HEK293T (cell line): ENCODE results near the gene ZDHHC22.
A peak's percentile ranks its signal among the peaks of the same experiment; 100 is the strongest.
"Not testable (repeated sequence)": the region's sequence is repeated elsewhere in the genome, so short reads cannot be mapped to it uniquely, and the experiment has no call there.

Experiments
- CTCF ChIA-PET: fragments of 350-600 bp; formaldehyde crosslinking; extraction: SDS; loops from one replicate; lab custom pipeline; 2021; ENCODE audit warnings: antibody characterized with exemption, inconsistent platforms; lab: Yijun Ruan, JAX
- POLR2A ChIA-PET: fragments of 350-600 bp; formaldehyde crosslinking; extraction: SDS; loops from one replicate; lab custom pipeline; 2020; ENCODE audit warnings: antibody characterized with exemption, inconsistent platforms; lab: Yijun Ruan, JAX
- DNase-seq: peaks from one replicate; pipeline ENCODE4 v3.0.0; 2012; ENCODE audit warnings: mixed read lengths; ENCODE audit errors: extremely low spot score
- ARNT ChIP-seq: fragments of 450-650 bp; IDR thresholded peaks from 2 replicates; pipeline ENCODE4 v1.6.1; 2017; ENCODE audit warnings: mild to moderate bottlenecking
- BHLHE40 ChIP-seq: fragments of 450-650 bp; IDR thresholded peaks from 2 replicates; pipeline ENCODE4 v1.6.1; 2016; ENCODE audit warnings: mild to moderate bottlenecking, moderate library complexity, borderline replicate concordance
- CTBP1 ChIP-seq: fragments of 450-650 bp; IDR thresholded peaks from 2 replicates; pipeline ENCODE4 v1.6.1; 2016; ENCODE audit warnings: borderline replicate concordance
- ELF4 ChIP-seq: fragments of 450-650 bp; IDR thresholded peaks from 2 replicates; pipeline ENCODE4 v1.6.1; 2017; ENCODE audit warnings: antibody characterized with exemption
- FOXA1 ChIP-seq: fragments of 450-650 bp; IDR thresholded peaks from 2 replicates; pipeline ENCODE4 v1.6.1; 2016; ENCODE audit warnings: mild to moderate bottlenecking
- FOXK2 ChIP-seq: fragments of 450-650 bp; IDR thresholded peaks from 2 replicates; pipeline ENCODE4 v1.6.1; 2016; ENCODE audit warnings: mild to moderate bottlenecking
- FOXM1 ChIP-seq: fragments of 450-650 bp; IDR thresholded peaks from 2 replicates; pipeline ENCODE4 v1.6.1; 2017; ENCODE audit warnings: mild to moderate bottlenecking, borderline replicate concordance
- HDGF ChIP-seq: fragments of 450-650 bp; IDR thresholded peaks from 2 replicates; pipeline ENCODE4 v1.6.1; 2017; ENCODE audit warnings: antibody characterized with exemption, borderline replicate concordance
- L3MBTL2 ChIP-seq: fragments of 450-650 bp; conservative IDR thresholded peaks from 2 replicates; pipeline ENCODE4 v1.6.1; 2016; ENCODE audit warnings: mild to moderate bottlenecking
- LEF1 ChIP-seq: fragments of 450-650 bp; IDR thresholded peaks from 2 replicates; pipeline ENCODE4 v1.6.1; 2017; ENCODE audit warnings: mild to moderate bottlenecking, borderline replicate concordance
- NFRKB ChIP-seq: fragments of 450-650 bp; IDR thresholded peaks from 2 replicates; pipeline ENCODE4 v1.6.1; 2016; ENCODE audit warnings: mild to moderate bottlenecking, moderate library complexity
- SP1 ChIP-seq: fragments of 450-650 bp; IDR thresholded peaks from 2 replicates; pipeline ENCODE4 v1.6.1; 2017
- SUZ12 ChIP-seq: fragments of 450-650 bp; IDR thresholded peaks from 2 replicates; pipeline ENCODE4 v1.6.1; 2016; ENCODE audit warnings: mild to moderate bottlenecking
- TARDBP ChIP-seq: fragments of 450-650 bp; IDR thresholded peaks from 2 replicates; pipeline ENCODE4 v1.6.1; 2016
- ZNF384 ChIP-seq: fragments of 450-650 bp; IDR thresholded peaks from 2 replicates; pipeline ENCODE4 v1.6.1; 2016
- TF ChIP-seq, protein P1 (sequence below): fragments of 450-650 bp; IDR thresholded peaks from 2 replicates; pipeline ENCODE4 v1.6.1; 2016

ZDHHC22 gene

DNA sequence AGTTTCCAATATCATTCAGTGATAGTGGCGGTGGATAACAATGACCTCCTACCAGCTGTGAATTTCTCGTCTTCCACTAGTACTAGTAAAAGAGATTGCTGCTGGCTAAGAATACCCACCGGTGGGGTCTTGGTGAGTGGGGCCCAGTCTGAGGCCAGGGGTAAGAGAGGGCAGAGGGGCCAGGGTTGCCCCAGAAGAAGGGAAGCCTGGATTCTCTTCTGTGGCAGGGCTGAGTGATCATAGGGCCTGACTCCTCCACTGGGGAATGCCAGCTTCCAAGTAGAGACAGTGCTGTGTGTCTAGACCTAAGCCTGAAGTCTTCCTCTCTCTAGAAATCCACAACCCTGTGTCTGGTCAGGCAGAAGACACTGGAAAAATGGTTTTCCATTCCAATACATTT lies 34.3 kb upstream of the ZDHHC22 start:
- CTCF ChIA-PET: no interaction called here

DNA sequence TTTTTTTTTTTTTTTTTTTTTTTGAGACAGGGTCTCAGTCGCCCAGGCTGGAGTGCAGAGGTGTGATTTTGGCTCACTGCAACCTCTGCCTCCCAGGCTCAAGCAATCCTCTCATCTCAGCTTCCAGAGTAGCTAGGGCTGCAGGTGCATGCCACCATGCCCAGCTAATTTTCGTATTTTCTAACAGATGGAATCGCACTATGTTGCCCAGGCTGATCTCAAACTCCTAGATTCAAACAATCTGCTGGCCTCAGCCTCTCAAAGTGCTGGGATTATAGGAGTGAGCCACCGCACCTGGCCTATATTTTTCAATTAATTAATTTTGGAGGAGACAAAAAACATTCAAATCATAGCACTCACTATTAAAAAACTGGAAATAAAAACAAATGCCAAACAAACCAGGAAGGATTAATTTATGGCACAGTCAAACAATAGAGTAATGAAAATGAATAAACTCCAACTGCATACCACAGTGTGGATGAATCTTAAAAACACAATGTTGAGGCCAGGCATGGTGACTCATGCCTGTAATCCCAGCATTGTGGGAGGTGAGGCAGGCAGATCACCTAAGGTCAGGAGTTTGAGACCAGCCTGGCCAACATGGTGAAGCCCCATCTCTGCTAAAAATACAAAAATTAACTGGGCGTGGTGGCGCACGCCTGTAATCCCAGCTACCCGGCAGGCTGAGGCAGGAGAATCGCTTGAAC lies 32.5 kb upstream of the ZDHHC22 start:
- CTCF ChIA-PET: interaction anchor here (1.0 kb wide), 1 partner anchor 23 kb away, joined by 3 read pairs; no protein-coding TSS in a partner anchor
- POLR2A ChIA-PET, DNase-seq: not testable (repeated sequence)

More for the DNA sequence above, 34.3 kb upstream of the ZDHHC22 start:
- TF ChIP-seq NFRKB: no peak
- no peak for TF ChIP-seq BHLHE40
- TF ChIP-seq FOXK2: no peak
- TF ChIP-seq ARNT: no peak
- no peak for TF ChIP-seq TARDBP
- POLR2A ChIA-PET: no interaction called here
- no peak for DNase-seq

DNA sequence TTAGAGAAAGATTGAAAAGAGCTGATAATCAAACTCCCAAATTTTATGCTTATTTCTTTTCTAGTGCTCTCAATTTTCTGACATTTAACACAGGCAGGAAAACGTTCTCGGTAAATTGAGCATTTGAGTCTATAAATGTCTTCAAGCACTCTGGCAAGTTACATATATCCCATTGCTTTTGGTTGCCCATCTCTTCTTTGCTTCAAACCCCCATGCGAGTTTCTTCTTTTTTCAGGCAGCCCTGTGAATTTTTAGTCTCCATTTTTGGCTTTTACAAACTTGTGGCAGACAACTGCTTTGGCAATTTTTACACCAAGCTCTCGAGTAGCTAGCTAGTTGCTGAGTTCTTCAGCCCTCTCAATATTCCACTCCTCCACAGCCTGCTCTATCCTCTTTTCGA lies 31.3 kb upstream of the ZDHHC22 start:
- DNase-seq: no peak
- ChIA-PET CTCF (interaction anchor here (0.6 to 0.7 kb wide), 2 partner anchors 136 to 242 kb away, joined by 4 to 5 read pairs; no protein-coding TSS in a partner anchor), POLR2A (interaction anchor here (0.8 kb wide), 1 partner anchor 49 kb away, joined by 3 read pairs; no protein-coding TSS in a partner anchor)
- TF ChIP-seq HDGF (no peak), FOXK2 (no peak), ELF4 (no peak), FOXA1 (no peak), L3MBTL2 (no peak), CTBP1 (no peak), SP1 (no peak), SUZ12 (no peak), BHLHE40 (no peak), TARDBP (no peak), FOXM1 (no peak), LEF1 (no peak), ZNF384 (no peak), ARNT (no peak)
- TF ChIP-seq, protein P1, sequence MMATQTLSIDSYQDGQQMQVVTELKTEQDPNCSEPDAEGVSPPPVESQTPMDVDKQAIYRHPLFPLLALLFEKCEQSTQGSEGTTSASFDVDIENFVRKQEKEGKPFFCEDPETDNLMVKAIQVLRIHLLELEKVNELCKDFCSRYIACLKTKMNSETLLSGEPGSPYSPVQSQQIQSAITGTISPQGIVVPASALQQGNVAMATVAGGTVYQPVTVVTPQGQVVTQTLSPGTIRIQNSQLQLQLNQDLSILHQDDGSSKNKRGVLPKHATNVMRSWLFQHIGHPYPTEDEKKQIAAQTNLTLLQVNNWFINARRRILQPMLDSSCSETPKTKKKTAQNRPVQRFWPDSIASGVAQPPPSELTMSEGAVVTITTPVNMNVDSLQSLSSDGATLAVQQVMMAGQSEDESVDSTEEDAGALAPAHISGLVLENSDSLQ: no peak

DNA sequence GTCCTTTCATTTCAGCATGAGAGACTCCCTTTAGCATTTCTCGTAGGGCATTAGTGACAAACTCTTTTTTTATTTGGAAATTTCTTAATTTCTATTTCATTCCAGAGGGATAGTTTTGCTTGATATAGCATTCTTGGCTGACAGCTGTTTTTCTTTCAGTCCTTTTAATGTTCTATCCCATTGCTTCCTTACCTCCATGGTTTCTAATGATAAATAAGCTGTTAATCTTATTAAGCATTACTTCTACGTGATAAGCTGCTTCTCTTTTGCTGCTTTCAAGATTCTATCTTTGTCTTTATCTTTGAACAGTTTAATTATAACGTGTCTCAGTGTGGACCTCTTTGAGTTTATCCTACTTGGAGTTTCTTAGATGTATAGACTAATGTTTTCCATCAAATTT lies 28.5 kb upstream of the ZDHHC22 start:
- POLR2A ChIA-PET: no interaction called here
- no peak for DNase-seq
- TF ChIP-seq ELF4 (peak; percentile 18; the same call in 1 of the 2 replicates), NFRKB (no peak)
- CTCF ChIA-PET: no interaction called here

DNA sequence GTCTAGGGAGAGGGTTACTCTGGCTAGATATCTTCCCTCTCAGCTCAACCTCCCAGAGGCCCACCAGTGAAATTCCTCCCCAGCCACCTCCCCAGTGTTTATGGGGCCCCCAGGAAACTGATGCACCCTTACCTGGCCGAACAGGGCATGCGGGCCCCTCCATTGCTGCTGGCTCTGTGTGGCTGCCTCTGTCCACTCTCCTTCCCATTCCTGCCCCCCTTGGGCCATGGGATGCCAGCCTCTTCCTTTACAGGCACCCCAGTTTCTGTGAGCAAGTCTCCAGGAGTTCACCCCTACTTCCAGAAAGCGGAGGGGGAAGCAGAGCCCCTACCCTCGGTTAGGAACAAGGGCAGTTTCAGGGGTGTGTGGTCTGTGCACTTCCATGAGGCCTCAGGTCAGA lies 19.4 kb upstream of the ZDHHC22 start:
- TF ChIP-seq SUZ12: no peak
- TF ChIP-seq NFRKB: no peak
- no peak for TF ChIP-seq ELF4
- no peak for TF ChIP-seq BHLHE40
- TF ChIP-seq FOXK2: no peak
- no peak for TF ChIP-seq CTBP1
- no peak for TF ChIP-seq HDGF
- no peak for TF ChIP-seq LEF1
- no peak for TF ChIP-seq FOXA1
- no peak for TF ChIP-seq SP1
- DNase-seq: no peak
- POLR2A ChIA-PET: no interaction called here
- CTCF ChIA-PET: no interaction called here

DNA sequence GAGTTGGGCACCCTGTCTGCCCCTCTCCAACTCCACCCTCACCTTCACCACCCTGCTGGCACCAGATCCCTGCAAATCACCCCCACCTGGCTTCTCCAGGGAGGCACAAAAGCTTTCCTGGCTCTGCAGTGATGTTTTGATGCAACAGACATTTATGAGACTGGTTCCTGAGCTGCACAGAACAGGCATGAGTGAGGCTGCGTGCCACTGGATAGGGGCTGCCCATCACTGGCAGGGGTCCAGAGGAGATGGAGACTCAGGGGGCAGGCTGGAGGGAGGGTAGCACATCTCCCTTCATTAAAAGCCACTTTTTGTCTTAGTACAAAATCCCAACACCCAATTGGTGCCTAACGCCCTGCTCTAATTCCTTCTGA lies 17.3 kb upstream of the ZDHHC22 start:
- no peak for DNase-seq
- POLR2A ChIA-PET: no interaction called here
- TF ChIP-seq SUZ12 (no peak), FOXM1 (no peak), FOXA1 (no peak), HDGF (no peak), BHLHE40 (no peak), FOXK2 (no peak), ELF4 (no peak), CTBP1 (no peak), SP1 (no peak), ZNF384 (no peak), NFRKB (no peak), L3MBTL2 (no peak), TARDBP (no peak), LEF1 (no peak), ARNT (no peak)
- TF ChIP-seq, protein P1: no peak
- CTCF ChIA-PET: no interaction called here

DNA sequence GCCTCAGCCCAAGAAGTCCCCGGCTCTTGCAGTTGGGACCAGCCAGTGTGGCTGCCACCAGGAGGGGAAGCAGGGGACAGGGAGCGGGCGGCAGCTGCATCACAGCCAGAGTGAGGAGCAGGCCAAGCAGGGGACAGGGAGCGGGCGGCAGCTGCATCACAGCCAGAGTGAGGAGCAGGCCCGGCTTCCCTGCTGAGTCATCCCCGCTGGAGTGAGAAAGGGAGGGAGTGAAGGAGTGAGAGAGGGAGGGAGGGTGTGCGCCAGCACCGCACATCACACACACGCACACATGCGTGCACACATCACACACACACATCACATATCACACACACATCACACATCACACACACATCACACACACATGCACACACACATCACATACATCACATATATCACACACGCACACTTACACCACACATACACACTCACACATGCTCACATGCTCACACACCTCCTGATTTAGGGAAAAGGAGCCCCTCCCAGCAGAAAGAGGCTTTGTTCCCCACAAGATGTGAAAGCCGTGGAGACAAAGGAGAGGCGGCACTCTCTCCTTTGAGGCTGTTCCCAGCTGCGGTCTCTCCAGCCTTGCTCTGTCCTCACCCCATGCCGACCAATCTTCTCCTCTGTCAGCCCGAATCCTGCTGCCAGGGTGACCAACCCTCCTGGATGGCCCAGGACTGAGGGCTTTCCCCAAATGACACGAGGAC lies 16.7 kb upstream of the ZDHHC22 start:
- no peak for DNase-seq

More for the DNA sequence above, 16.7 kb upstream of the ZDHHC22 start:
- TF ChIP-seq SUZ12 (no peak), LEF1 (no peak), FOXM1 (no peak), HDGF (no peak), SP1 (no peak), ZNF384 (no peak), CTBP1 (no peak), FOXA1 (no peak), L3MBTL2 (no peak), NFRKB (no peak)
- TF ChIP-seq, protein P1: no peak
- POLR2A ChIA-PET: interaction anchor here (1.7 kb wide), 1 partner anchor 17 kb away, joined by 5 read pairs; the partner anchor contains the start of gene ZDHHC22
- CTCF ChIA-PET: no interaction called here
